Measurements from ENCODE around the gene FLNA. TPM values are rescaled to one million over a fixed set of nuclear protein-coding genes. Genes with fewer than 3 reads are reported as not detected.

FLNA gene
- total RNA-seq, 1 donor from 2014 or later = 806 TPM

- peak overlapping the region; percentile 68 for H3K27ac Mint-ChIP-seq
- TF ChIP-seq CTCF (conservative IDR thresholded peaks at IDR 0.05) = no peak
- no peak overlapping the region for H3K4me3 Mint-ChIP-seq
- H3K9me3 Mint-ChIP-seq = no peaks in the 10 kb centered on the region
- no peaks in the 10 kb centered on the region for H3K27me3 Mint-ChIP-seq
- H3K36me3 Mint-ChIP-seq = peaks cover 4% of the 10 kb centered on the region
- no peaks in the 10 kb centered on the region for H3K4me1 Mint-ChIP-seq (ENCODE audit: unreplicated experiment)
- DNase-seq (ENCODE audit: extremely low spot score, unreplicated experiment) = no peak
Observed at GRCh38 chrX:154358011-154358410, 16.4 kb downstream of the FLNA start.

GRCh38 chrX:154357205-154357604 lies 17.2 kb downstream of the FLNA start:
- no peak overlapping the region for H3K4me3 Mint-ChIP-seq
- TF ChIP-seq CTCF (conservative IDR thresholded peaks at IDR 0.05) = no peak
- no peak for DNase-seq (ENCODE audit: extremely low spot score, unreplicated experiment)
- no peaks in the 10 kb centered on the region for H3K4me1 Mint-ChIP-seq (ENCODE audit: unreplicated experiment)
- no peaks in the 10 kb centered on the region for H3K36me3 Mint-ChIP-seq
- H3K27me3 Mint-ChIP-seq = no peaks in the 10 kb centered on the region
- no peaks in the 10 kb centered on the region for H3K9me3 Mint-ChIP-seq
- no peak overlapping the region for H3K27ac Mint-ChIP-seq

- H3K36me3 Mint-ChIP-seq = no peaks in the 10 kb centered on the region
- no peak for DNase-seq (ENCODE audit: extremely low spot score, unreplicated experiment)
- H3K9me3 Mint-ChIP-seq = no peaks in the 10 kb centered on the region
- H3K27ac Mint-ChIP-seq = peak overlapping the region; percentile 23
- H3K27me3 Mint-ChIP-seq = no peaks in the 10 kb centered on the region
- no peaks in the 10 kb centered on the region for H3K4me1 Mint-ChIP-seq (ENCODE audit: unreplicated experiment)
- no peak overlapping the region for H3K4me3 Mint-ChIP-seq
- no peak for TF ChIP-seq CTCF (conservative IDR thresholded peaks at IDR 0.05)
Observed at GRCh38 chrX:154356596-154356995, 17.8 kb downstream of the FLNA start.

- H3K36me3 Mint-ChIP-seq = no peaks in the 10 kb centered on the region
- H3K9me3 Mint-ChIP-seq = no peaks in the 10 kb centered on the region
- DNase-seq (ENCODE audit: extremely low spot score, unreplicated experiment) = no peak
- H3K27ac Mint-ChIP-seq = no peak overlapping the region
- TF ChIP-seq CTCF (conservative IDR thresholded peaks at IDR 0.05) = no peak
- H3K27me3 Mint-ChIP-seq = no peaks in the 10 kb centered on the region
- H3K4me1 Mint-ChIP-seq (ENCODE audit: unreplicated experiment) = no peaks in the 10 kb centered on the region
- no peak overlapping the region for H3K4me3 Mint-ChIP-seq
Observed at GRCh38 chrX:154355776-154356140, 18.7 kb downstream of the FLNA start.

- TF ChIP-seq CTCF (conservative IDR thresholded peaks at IDR 0.05) = no peak
- no peak overlapping the region for H3K27ac Mint-ChIP-seq
- no peaks in the 10 kb centered on the region for H3K27me3 Mint-ChIP-seq
- no peaks in the 10 kb centered on the region for H3K4me1 Mint-ChIP-seq (ENCODE audit: unreplicated experiment)
- no peak for DNase-seq (ENCODE audit: extremely low spot score, unreplicated experiment)
- H3K9me3 Mint-ChIP-seq = no peaks in the 10 kb centered on the region
- no peak overlapping the region for H3K4me3 Mint-ChIP-seq
- H3K36me3 Mint-ChIP-seq = no peaks in the 10 kb centered on the region
Observed at GRCh38 chrX:154355094-154355775, 19.2 kb downstream of the FLNA start.

- Mint-ChIP-seq H3K4me3 (no peak overlapping the region), H3K27me3 (no peaks in the 10 kb centered on the region), H3K36me3 (no peaks in the 10 kb centered on the region), H3K4me1 (ENCODE audit: unreplicated experiment) (no peaks in the 10 kb centered on the region), H3K9me3 (no peaks in the 10 kb centered on the region), H3K27ac (no peak overlapping the region)
- DNase-seq (ENCODE audit: extremely low spot score, unreplicated experiment) = no peak
- TF ChIP-seq CTCF (conservative IDR thresholded peaks at IDR 0.05) = no peak
Observed at GRCh38 chrX:154354516-154354915, 19.9 kb downstream of the FLNA start.

Measured in type B pancreatic cell (in vitro differentiated cells).